Keratinocyte (primary cell): ENCODE data around the gene DNAJC9.
"Not testable (repeated sequence)": the region's sequence is repeated elsewhere in the genome, so short reads cannot be mapped to it uniquely, and the experiment has no call there.

Source experiments
- EZH2 ChIP-seq: IDR thresholded peaks from one replicate; pipeline ENCODE4 v1.6.1; 2012; ENCODE audit warnings: inconsistent platforms, mild to moderate bottlenecking, low read length, moderate library complexity
- TF ChIP-seq, protein P1 (sequence below), 3 experiments: IDR thresholded peaks in 1 of 3; conservative IDR thresholded peaks in 1 of 3; optimal IDR thresholded peaks in 1 of 3; 2 replicates in 2 of 3; 3 replicates in 1 of 3; pipeline versions ENCODE3 to v1.5.1; 2011; ENCODE audit warnings: low read length in 3 of 3, mild to moderate bottlenecking in 3 of 3, moderate library complexity in 2 of 3, control low read depth in 1 of 3, inconsistent platforms in 1 of 3; ENCODE audit not compliant: insufficient read depth in 2 of 3; ENCODE audit errors: extremely low read depth in 1 of 3

- TF ChIP-seq EZH2 = not testable (repeated sequence)
- TF ChIP-seq, protein P1, sequence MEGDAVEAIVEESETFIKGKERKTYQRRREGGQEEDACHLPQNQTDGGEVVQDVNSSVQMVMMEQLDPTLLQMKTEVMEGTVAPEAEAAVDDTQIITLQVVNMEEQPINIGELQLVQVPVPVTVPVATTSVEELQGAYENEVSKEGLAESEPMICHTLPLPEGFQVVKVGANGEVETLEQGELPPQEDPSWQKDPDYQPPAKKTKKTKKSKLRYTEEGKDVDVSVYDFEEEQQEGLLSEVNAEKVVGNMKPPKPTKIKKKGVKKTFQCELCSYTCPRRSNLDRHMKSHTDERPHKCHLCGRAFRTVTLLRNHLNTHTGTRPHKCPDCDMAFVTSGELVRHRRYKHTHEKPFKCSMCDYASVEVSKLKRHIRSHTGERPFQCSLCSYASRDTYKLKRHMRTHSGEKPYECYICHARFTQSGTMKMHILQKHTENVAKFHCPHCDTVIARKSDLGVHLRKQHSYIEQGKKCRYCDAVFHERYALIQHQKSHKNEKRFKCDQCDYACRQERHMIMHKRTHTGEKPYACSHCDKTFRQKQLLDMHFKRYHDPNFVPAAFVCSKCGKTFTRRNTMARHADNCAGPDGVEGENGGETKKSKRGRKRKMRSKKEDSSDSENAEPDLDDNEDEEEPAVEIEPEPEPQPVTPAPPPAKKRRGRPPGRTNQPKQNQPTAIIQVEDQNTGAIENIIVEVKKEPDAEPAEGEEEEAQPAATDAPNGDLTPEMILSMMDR (optimal IDR thresholded peaks at IDR 0.05 in 1 of 3, IDR thresholded peaks at IDR 0.05 in 1 of 3, conservative IDR thresholded peaks at IDR 0.05 in 1 of 3; ENCODE audit: extremely low read depth in 1 of 3, insufficient read depth in 2 of 3, low read length in 3 of 3) = not testable (repeated sequence)
Observed at GRCh38 chr10:73258612-73259011, 11.6 kb upstream of the DNAJC9 start.
